GM12873 (cell line): ENCODE measurements around the gene GPR171.
A peak's percentile ranks its signal among the peaks of the same experiment; 100 is the strongest.

Experiments used
- CTCF ChIP-seq: IDR thresholded peaks from 2 replicates; pipeline ENCODE4 v1.5.1; 2012; ENCODE audit warnings: low read depth, mild to moderate bottlenecking, moderate library complexity, low read length, control low read depth; ENCODE audit not compliant: insufficient read depth; ENCODE audit errors: missing control alignments

The GPR171 gene

GRCh38 chr3:151228666-151229040, 25.6 kb upstream of the GPR171 start:
- no peak for TF ChIP-seq CTCF

- peak; percentile 90 for TF ChIP-seq CTCF
These were observed 25.0 kb upstream of the GPR171 start for GRCh38 chr3:151227807-151228665.

GRCh38 chr3:151227266-151227806, 24.3 kb upstream of the GPR171 start:
- no peak for TF ChIP-seq CTCF

- no peak for TF ChIP-seq CTCF
These were observed 23.8 kb upstream of the GPR171 start for GRCh38 chr3:151226825-151227224.

- TF ChIP-seq CTCF, result no peak
These were observed 23.1 kb upstream of the GPR171 start for GRCh38 chr3:151226088-151226563.

GRCh38 chr3:151225040-151225975, 22.3 kb upstream of the GPR171 start:
- TF ChIP-seq CTCF, result no peak
